PFSK-1 (cell line): ENCODE measurements around the gene DYNC1H1.

ENCODE experiments used
- FOXP2 ChIP-seq: optimal IDR thresholded peaks from 2 replicates; pipeline ENCODE3; 2011; ENCODE audit warnings: borderline replicate concordance, control low read depth, inconsistent platforms; ENCODE audit not compliant: insufficient read depth; ENCODE audit errors: extremely low read length, extremely low read depth
- POLR2AphosphoS5 ChIP-seq: IDR thresholded peaks from 2 replicates; pipeline ENCODE4 v1.6.1; 2012; ENCODE audit warnings: low read depth, mild to moderate bottlenecking, control low read depth, low read length, moderate library complexity
- REST ChIP-seq, 2 experiments: IDR thresholded peaks; 2 replicates each; pipeline versions ENCODE4 v1.6.1 to v1.8.0; 2011 to 2012; ENCODE audit warnings: low read depth in 2 of 2, low read length in 2 of 2, control low read depth in 1 of 2, inconsistent platforms in 1 of 2, mild to moderate bottlenecking in 1 of 2, moderate library complexity in 1 of 2; ENCODE audit not compliant: insufficient read depth in 1 of 2
- SIN3A ChIP-seq: IDR thresholded peaks from 2 replicates; pipeline ENCODE4 v1.6.1; 2012; ENCODE audit warnings: mild to moderate bottlenecking, low read length, moderate library complexity, borderline replicate concordance; ENCODE audit not compliant: insufficient read depth
- TAF1 ChIP-seq: IDR thresholded peaks from 2 replicates; pipeline ENCODE4 v1.6.1; 2012; ENCODE audit warnings: low read length, control low read depth, borderline replicate concordance; ENCODE audit not compliant: insufficient read depth

The DYNC1H1 gene

GRCh38 chr14:101918065-101918989, 46.0 kb upstream of the DYNC1H1 start:
- TF ChIP-seq REST (IDR thresholded peaks at IDR 0.05; ENCODE audit: insufficient read depth in 1 of 2, low read depth in 2 of 2, low read length in 2 of 2) (no peak), SIN3A (no peak), FOXP2 (no peak), TAF1 (no peak), POLR2AphosphoS5 (no peak)

DNA sequence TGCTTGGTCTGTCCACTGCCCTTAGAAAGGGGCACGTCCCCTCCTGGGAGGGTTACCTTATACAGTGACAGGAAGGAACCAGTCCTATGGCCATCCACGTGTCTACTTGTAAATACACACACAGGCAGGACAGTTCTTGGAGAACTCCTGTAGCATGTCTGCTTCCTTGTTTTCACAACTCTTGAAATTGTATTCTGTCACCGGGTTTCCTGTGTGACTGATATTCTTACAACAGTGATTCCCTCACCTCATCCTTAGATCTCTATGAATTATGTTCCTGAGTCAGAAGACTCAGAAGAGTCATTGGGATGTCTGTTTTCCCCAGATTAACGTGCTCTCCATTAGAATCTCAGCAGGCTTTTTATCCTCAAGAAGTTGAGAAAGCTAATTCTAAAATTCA, 44.1 kb upstream of the DYNC1H1 start:
- TF ChIP-seq TAF1 (no peak), SIN3A (no peak), REST (IDR thresholded peaks at IDR 0.05; ENCODE audit: insufficient read depth in 1 of 2, low read depth in 2 of 2, low read length in 2 of 2) (no peak), POLR2AphosphoS5 (no peak), FOXP2 (no peak)

DNA sequence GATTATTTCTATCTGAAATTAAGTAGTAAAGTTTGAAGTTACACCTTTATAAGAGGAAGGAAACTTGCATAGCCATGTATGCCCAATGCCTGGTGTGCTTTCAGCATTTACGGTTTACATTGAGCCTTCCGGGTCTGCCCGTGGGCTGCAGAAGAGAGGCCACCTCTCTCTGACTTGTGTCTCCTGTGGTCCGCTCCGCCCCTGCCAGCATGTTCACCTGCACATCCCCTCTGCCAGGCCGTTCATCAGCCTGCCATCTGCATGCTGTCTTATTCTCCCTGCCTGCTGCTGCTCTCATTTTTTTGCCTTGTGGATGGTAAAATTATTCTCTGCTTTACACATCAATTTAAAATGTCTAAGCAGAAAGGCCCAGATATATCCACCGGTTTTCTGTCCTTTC, 41.5 kb upstream of the DYNC1H1 start:
- TF ChIP-seq POLR2AphosphoS5 (no peak), TAF1 (no peak), REST (IDR thresholded peaks at IDR 0.05; ENCODE audit: insufficient read depth in 1 of 2, low read depth in 2 of 2, low read length in 2 of 2) (no peak), FOXP2 (no peak), SIN3A (no peak)

- no peak for TF ChIP-seq FOXP2
- no peak for TF ChIP-seq SIN3A
- TF ChIP-seq TAF1: no peak
- no peak for TF ChIP-seq REST (IDR thresholded peaks at IDR 0.05; ENCODE audit: insufficient read depth in 1 of 2, low read depth in 2 of 2, low read length in 2 of 2)
- no peak for TF ChIP-seq POLR2AphosphoS5
Observed at GRCh38 chr14:101925152-101925551, 39.2 kb upstream of the DYNC1H1 start.
